H1 (cell line): ENCODE measurements around the gene KIF25. TPM values are rescaled to one million over a fixed set of nuclear protein-coding genes. Genes with fewer than 3 reads are reported as not detected.

Experiments used
- CTCF ChIA-PET: fragments of 300-600 bp; sonication (Branson Sonifier 250); formaldehyde crosslinking; loops from one replicate; lab custom pipeline; 2021; ENCODE audit not compliant: partially characterized antibody; lab: Charles Lee
- POLR2A ChIA-PET: fragments of 300-600 bp; sonication (Branson Sonifier 250); formaldehyde crosslinking; loops from one replicate; lab custom pipeline; 2021; ENCODE audit warnings: inconsistent platforms; ENCODE audit not compliant: partially characterized antibody; lab: Charles Lee
- DNase-seq, 2 experiments: peaks; one replicate each; pipeline versions ENCODE4 v3.0.0 to v3.0.0-alpha.2; 2010 to 2022; ENCODE audit warnings: low spot score in 2 of 2, low read depth in 1 of 2, mixed read lengths in 1 of 2
- FAIRE-seq: peaks from 2 replicates; lab custom pipeline; 2011; peaks lifted over from hg19 to GRCh38; lab: Jason Lieb, UNC
- H2AFZ ChIP-seq: 2 replicates; pipeline ENCODE4 v1.8.1; 2012; ENCODE audit warnings: low read length, inconsistent platforms
- H2AK5ac ChIP-seq: 2 replicates; pipeline ENCODE4 v1.6.1; 2013; ENCODE audit warnings: low read depth, low read length
- H2BK120ac ChIP-seq: replicated peaks from 2 replicates; pipeline ENCODE3; 2013; ENCODE audit warnings: low read depth, low read length, inconsistent platforms
- H2BK12ac ChIP-seq: 2 replicates; pipeline ENCODE4 v1.6.1; 2013; ENCODE audit warnings: low read depth, low read length
- H2BK15ac ChIP-seq: 2 replicates; pipeline ENCODE4 v1.6.1; 2013; ENCODE audit warnings: low read length
- H2BK20ac ChIP-seq: 2 replicates; pipeline ENCODE4 v1.6.1; 2013; ENCODE audit warnings: low read length
- H2BK5ac ChIP-seq: 2 replicates; pipeline ENCODE4 v1.6.1; 2013; ENCODE audit warnings: low read depth, low read length
- H3K14ac ChIP-seq: 2 replicates; pipeline ENCODE4 v1.6.1; 2013; ENCODE audit warnings: inconsistent platforms; ENCODE audit not compliant: insufficient read length
- H3K18ac ChIP-seq: 2 replicates; pipeline ENCODE4 v1.6.1; 2013; ENCODE audit warnings: low read length; ENCODE audit errors: extremely low read depth
- H3K23ac ChIP-seq: 2 replicates; pipeline ENCODE4 v1.6.1; 2013; ENCODE audit warnings: inconsistent platforms; ENCODE audit not compliant: insufficient read length
- H3K23me2 ChIP-seq: 2 replicates; pipeline ENCODE4 v1.6.1; 2013; ENCODE audit warnings: low read depth, low read length
- H3K27ac ChIP-seq: 2 replicates; pipeline ENCODE4 v1.6.1; 2011; ENCODE audit warnings: low read depth, low read length, inconsistent platforms
- H3K27me3 ChIP-seq, 4 experiments: replicated peaks in 1 of 4; 1 replicate in 1 of 4; 2 replicates in 3 of 4; pipeline versions ENCODE4 v1.6.1 to v1.8.1; 2011 to 2013; ENCODE audit warnings: low read length in 3 of 4, mild to moderate bottlenecking in 3 of 4, inconsistent platforms in 2 of 4, mixed read lengths in 2 of 4, moderate library complexity in 1 of 4; ENCODE audit not compliant: control insufficient read depth in 3 of 4, insufficient read depth in 3 of 4; ENCODE audit errors: extremely low read depth in 1 of 4
- H3K36me3 ChIP-seq, 4 experiments: 2 replicates each; pipeline versions ENCODE4 v1.6.1 to v1.8.1; 2011 to 2013; ENCODE audit warnings: mild to moderate bottlenecking in 4 of 4, low read length in 3 of 4, moderate library complexity in 2 of 4, control low read depth in 1 of 4, inconsistent platforms in 1 of 4; ENCODE audit not compliant: insufficient read depth in 4 of 4, control insufficient read depth in 2 of 4
- H3K4ac ChIP-seq: replicated peaks from 2 replicates; pipeline ENCODE3; 2013; ENCODE audit warnings: low read length, low read depth, mixed read lengths, inconsistent platforms; ENCODE audit not compliant: insufficient read length
- H3K4me1 ChIP-seq, 4 experiments: replicated peaks in 1 of 4; 1 replicate in 1 of 4; 2 replicates in 3 of 4; pipeline versions ENCODE4 v1.6.1 to v1.8.1; 2011 to 2013; ENCODE audit warnings: low read length in 3 of 4, inconsistent platforms in 2 of 4, mixed read lengths in 1 of 4; ENCODE audit not compliant: insufficient read depth in 4 of 4, control insufficient read depth in 3 of 4
- H3K4me2 ChIP-seq, 2 experiments: 2 replicates each; pipeline versions ENCODE4 v1.6.1 to v1.8.1; 2011 to 2013; ENCODE audit warnings: low read depth in 2 of 2, low read length in 2 of 2, control low read depth in 1 of 2, inconsistent platforms in 1 of 2, mild to moderate bottlenecking in 1 of 2; ENCODE audit not compliant: insufficient read depth in 1 of 2
- H3K4me3 ChIP-seq, 4 experiments: fragments of 200-600, 300-600 bp in 1 of 4; sonication (generic), shearing (Covaris generic), sonication (Bioruptor Twin) in 1 of 4; 2 replicates each; pipeline versions ENCODE4 v1.5.1 to v1.8.1; 2011 to 2016; ENCODE audit warnings: low read length in 4 of 4, low read depth in 3 of 4, control low read depth in 2 of 4, inconsistent platforms in 2 of 4, mild to moderate bottlenecking in 2 of 4, mixed read lengths in 1 of 4, moderate library complexity in 1 of 4; ENCODE audit not compliant: insufficient read depth in 2 of 4; ENCODE audit errors: extremely low read depth in 1 of 4
- H3K56ac ChIP-seq: replicated peaks from 2 replicates; pipeline ENCODE3; 2013; ENCODE audit warnings: low read depth, mild to moderate bottlenecking, mixed read lengths, low read length, inconsistent platforms; ENCODE audit not compliant: insufficient read length
- H3K79me1 ChIP-seq: 2 replicates; pipeline ENCODE4 v1.6.1; 2013; ENCODE audit warnings: low read depth, low read length, control low read depth
- H3K79me2 ChIP-seq, 2 experiments: 2 replicates each; pipeline versions ENCODE4 v1.6.1 to v1.8.1; 2012 to 2013; ENCODE audit warnings: low read length in 2 of 2, mild to moderate bottlenecking in 2 of 2, inconsistent platforms in 1 of 2; ENCODE audit not compliant: insufficient read depth in 2 of 2, control insufficient read depth in 1 of 2
- H3K9ac ChIP-seq, 4 experiments: replicated peaks in 1 of 4; 1 replicate in 1 of 4; 2 replicates in 3 of 4; pipeline versions ENCODE4 v1.6.1 to v1.8.1; 2011 to 2013; ENCODE audit warnings: low read depth in 3 of 4, low read length in 3 of 4, control low read depth in 2 of 4, mild to moderate bottlenecking in 2 of 4, moderate library complexity in 2 of 4, inconsistent platforms in 1 of 4; ENCODE audit errors: extremely low read depth in 1 of 4
- H3K9me3 ChIP-seq, 2 experiments: 2 replicates each; pipeline versions ENCODE4 v1.6.1 to v1.8.1; 2012 to 2013; ENCODE audit warnings: mild to moderate bottlenecking in 2 of 2, moderate library complexity in 2 of 2, control low read depth in 1 of 2, inconsistent platforms in 1 of 2, low read depth in 1 of 2, low read length in 1 of 2, mixed read lengths in 1 of 2; ENCODE audit not compliant: insufficient read depth in 2 of 2
- H4K20me1 ChIP-seq, 2 experiments: replicated peaks in 1 of 2; 2 replicates each; pipeline versions ENCODE3 to v1.8.1; 2011 to 2013; ENCODE audit warnings: inconsistent platforms in 2 of 2, low read length in 2 of 2, mild to moderate bottlenecking in 1 of 2; ENCODE audit not compliant: insufficient read depth in 2 of 2, control insufficient read depth in 1 of 2
- H4K5ac ChIP-seq: 2 replicates; pipeline ENCODE4 v1.6.1; 2013; ENCODE audit warnings: low read length, low read depth, mixed read lengths, inconsistent platforms; ENCODE audit not compliant: insufficient read length
- H4K8ac ChIP-seq: 2 replicates; pipeline ENCODE4 v1.8.0; 2013; ENCODE audit warnings: mild to moderate bottlenecking, moderate library complexity, low read length, inconsistent platforms; ENCODE audit not compliant: insufficient read depth; ENCODE audit errors: extremely low read depth
- H4K91ac ChIP-seq: replicated peaks from 2 replicates; pipeline ENCODE3; 2013; ENCODE audit warnings: low read length, mixed read lengths, inconsistent platforms; ENCODE audit not compliant: insufficient read length
- BACH1 ChIP-seq: IDR thresholded peaks from 2 replicates; pipeline ENCODE4 v1.6.1; 2012; ENCODE audit warnings: low read length, improper control_type of control experiment
- BRCA1 ChIP-seq: IDR thresholded peaks from 2 replicates; pipeline ENCODE4 v1.6.1; 2012; ENCODE audit warnings: low read depth, low read length, improper control_type of control experiment
- CEBPB ChIP-seq: IDR thresholded peaks from 2 replicates; pipeline ENCODE4 v1.6.1; 2012; ENCODE audit warnings: low read depth, low read length
- EP300 ChIP-seq, 2 experiments: IDR thresholded peaks; 1 replicate in 1 of 2; 2 replicates in 1 of 2; pipeline ENCODE4 v1.6.1; 2011 to 2012; ENCODE audit warnings: low read depth in 2 of 2, low read length in 2 of 2, mild to moderate bottlenecking in 2 of 2, borderline replicate concordance in 1 of 2, inconsistent platforms in 1 of 2, moderate library complexity in 1 of 2
- GTF2F1 ChIP-seq: IDR thresholded peaks from 2 replicates; pipeline ENCODE4 v1.6.1; 2012; ENCODE audit warnings: low read depth, low read length, improper control_type of control experiment, borderline replicate concordance
- HDAC2 ChIP-seq, 2 experiments: fragments of 300-600 bp in 1 of 2; sonication (generic) in 1 of 2; IDR thresholded peaks; 2 replicates each; pipeline ENCODE4 v1.6.1; 2011 to 2012; ENCODE audit warnings: low read depth in 2 of 2, low read length in 2 of 2, mild to moderate bottlenecking in 2 of 2, moderate library complexity in 2 of 2, borderline replicate concordance in 1 of 2, inconsistent platforms in 1 of 2
- RXRA ChIP-seq: IDR thresholded peaks from 2 replicates; pipeline ENCODE4 v1.6.1; 2011; ENCODE audit warnings: low read depth, mild to moderate bottlenecking, low read length, moderate library complexity; ENCODE audit not compliant: insufficient read depth
- WGBS, 2 experiments: shearing (Covaris generic) in 1 of 2; methylation state at CpG; one replicate each; pipeline versions ENCODE4 v1.1.6 to v1.1.7; 2013 to 2015; ENCODE audit warnings: low lambda C conversion rate in 2 of 2, mixed read lengths in 2 of 2, inconsistent platforms in 1 of 2, low coverage in 1 of 2, missing lambda C conversion rate in 1 of 2; ENCODE audit not compliant: insufficient replicate concordance in 2 of 2, insufficient coverage in 1 of 2, insufficient read length in 1 of 2; ENCODE audit errors: extremely low coverage in 1 of 2, missing lambda C conversion rate in 1 of 2; 5-methylcytosine and 5-hydroxymethylcytosine counted together
- polyA plus RNA-seq, 7 experiments: library from polyadenylated mRNA; depleted of rRNA in 3 of 7; stranded (reverse) in 5 of 7; unstranded in 2 of 7; fragments of >200 nt in 5 of 7; fragments of 200-250 nt in 2 of 7; gene quantifications; 1 replicate in 5 of 7; 2 replicates in 1 of 7; 4 replicates in 1 of 7; pipeline versions ENCODE4 v1.2.1 to v1.2.3, GENCODE V29; 2011 to 2013; ENCODE audit warnings: missing spikeins in 2 of 7, mixed read lengths in 2 of 7
- total RNA-seq: library from RNA; stranded (reverse); fragmentation: NEBNext Ultra II Directional; extraction: Animal tissue kit (Norgen Biotek cat#: 25700); gene quantifications from 2 replicates; pipeline ENCODE4 v1.2.1, GENCODE V29; 2021

Gene KIF25
- total and polyA plus RNA-seq, 2 of the 8 experiments (the other 6 are each of a cell fraction or from before 2014, with no cell fraction given) = 1.5 to 2.0 TPM

DNA sequence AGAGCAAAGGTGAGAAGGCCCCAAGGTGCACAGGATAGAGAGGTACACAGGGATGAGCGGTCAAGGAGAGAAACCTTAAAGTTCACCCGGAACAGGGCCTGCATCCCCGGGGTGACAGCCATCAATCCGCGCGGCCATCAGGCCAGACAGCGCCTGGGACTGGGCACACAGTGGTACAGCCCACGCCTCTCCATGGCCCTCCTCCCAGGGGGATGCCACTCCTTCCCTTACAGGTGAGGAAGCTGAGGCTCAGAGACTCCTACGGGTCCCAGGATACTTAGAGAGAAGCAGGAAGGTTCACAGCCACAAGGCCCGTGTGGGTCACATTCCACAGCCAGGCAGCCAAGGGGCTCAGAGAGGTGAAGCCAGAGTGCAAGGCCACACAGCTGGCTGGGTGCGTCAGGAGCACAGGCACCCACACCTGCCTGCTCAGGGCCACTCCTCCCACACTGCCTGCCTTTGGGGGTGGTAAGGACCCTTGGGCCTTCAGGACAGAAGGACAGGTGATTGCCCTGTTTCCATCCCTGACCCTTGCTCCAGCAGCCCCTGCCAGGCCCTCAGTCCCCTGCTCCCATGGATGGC, 66.8 kb downstream of the KIF25 start:
- no peak overlapping the region for H3K4me2 ChIP-seq
- no peak overlapping the region for H3K27ac ChIP-seq
- H3K9me3 ChIP-seq = no peaks in the 10 kb centered on the region
- H4K8ac ChIP-seq = no peak overlapping the region
- peak overlapping the region; percentile 11 for H3K56ac ChIP-seq
- H3K79me2 ChIP-seq = no peaks in the 10 kb centered on the region
- no peaks in the 10 kb centered on the region for H3K36me3 ChIP-seq
- H2AK5ac ChIP-seq = no peak overlapping the region
- no peak overlapping the region for H3K23ac ChIP-seq
- H3K18ac ChIP-seq = no peak overlapping the region
- DNase-seq (no peak), FAIRE-seq (no peak)
- H3K4me3 ChIP-seq = no peak overlapping the region
- no peak overlapping the region for H4K5ac ChIP-seq
- H2BK20ac ChIP-seq = no peak overlapping the region
- no peak overlapping the region for H3K4ac ChIP-seq
- no peaks in the 10 kb centered on the region for H4K20me1 ChIP-seq
- H3K9ac ChIP-seq = no peak overlapping the region
- H3K4me1 ChIP-seq = no peaks in the 10 kb centered on the region
- TF ChIP-seq CEBPB (no peak), BACH1 (no peak), BRCA1 (no peak), GTF2F1 (no peak), EP300 (IDR thresholded peaks at IDR 0.05; ENCODE audit: borderline replicate concordance in 1 of 2, low read depth in 2 of 2, low read length in 2 of 2) (no peak), HDAC2 (IDR thresholded peaks at IDR 0.05; ENCODE audit: borderline replicate concordance in 1 of 2, low read depth in 2 of 2, low read length in 2 of 2) (no peak), RXRA (no peak)
- no peak overlapping the region for H2BK120ac ChIP-seq
- H2BK5ac ChIP-seq = no peak overlapping the region; the same call in 1 of the 2 replicates
- H3K14ac ChIP-seq = no peak overlapping the region
- no peaks in the 10 kb centered on the region for H3K23me2 ChIP-seq
- no peaks in the 10 kb centered on the region for H3K27me3 ChIP-seq
- ChIA-PET CTCF (interaction anchor here (5.1 to 6.1 kb wide), 3 partner anchors 54 to 68 kb away, joined by 30 to 73 read pairs (median 32); no protein-coding TSS in a partner anchor), POLR2A (no interaction called here)
- no peak overlapping the region for H2BK15ac ChIP-seq
- no peaks in the 10 kb centered on the region for H3K79me1 ChIP-seq
- no peak overlapping the region for H2AFZ ChIP-seq
- 92% methylated on average over 10 of the region's 11 CpGs; no CpG with 5 or more reads in 1 of the 2 experiments for WGBS, 2 experiments
- no peak overlapping the region for H4K91ac ChIP-seq
- 0 out of 2 replicates have a peak overlapping the region, but pooled peaks have one; percentile 50 for H2BK12ac ChIP-seq
